Vagina (tissue), 2 donors: ENCODE measurements around the gene SDF2L1. TPM values are rescaled to one million over a fixed set of nuclear protein-coding genes. Genes with fewer than 3 reads are reported as not detected.

Experiments
- DNase-seq, 2 donors: peaks; one replicate each; pipeline ENCODE4 v3.0.0-alpha.2; 2017; ENCODE audit errors: extremely low spot score in 2 of 2
- H3K27ac ChIP-seq: fragments of 200-600 bp; sonication (generic); one replicate; pipeline ENCODE4 v1.5.1; 2019
- H3K27me3 ChIP-seq: fragments of 200-600 bp; sonication (generic); one replicate; pipeline ENCODE4 v1.5.1; 2019
- H3K36me3 ChIP-seq, 2 donors: fragments of 200-600 bp; sonication (generic); one replicate each; pipeline ENCODE4 v1.5.1; 2017 to 2019
- H3K4me1 ChIP-seq: fragments of 200-600 bp; sonication (generic); one replicate; pipeline ENCODE4 v1.5.1; 2019
- H3K4me3 ChIP-seq, 2 donors: fragments of 200-600 bp; sonication (generic); 1 replicate in 1 of 2; 2 replicates in 1 of 2; pipeline ENCODE4 v1.5.1; 2016 to 2019
- H3K9me3 ChIP-seq: fragments of 200-600 bp; sonication (generic); one replicate; pipeline ENCODE4 v1.5.1; 2019
- CTCF ChIP-seq, 3 experiments: fragments of 450-650 bp in 2 of 3; fragments of 200-600 bp in 1 of 3; sonication (generic) in 1 of 3; IDR thresholded peaks; one replicate each; pipeline ENCODE4 v1.5.1; 2017 to 2019; ENCODE audit warnings: antibody characterized with exemption in 3 of 3, mild to moderate bottlenecking in 2 of 3, moderate library complexity in 2 of 3
- POLR2A ChIP-seq, 2 donors: fragments of 450-650 bp; IDR thresholded peaks; one replicate each; pipeline ENCODE4 v1.6.1; 2017; ENCODE audit warnings: antibody characterized with exemption in 2 of 2, mild to moderate bottlenecking in 2 of 2, moderate library complexity in 2 of 2
- POLR2AphosphoS5 ChIP-seq, 2 donors: sonication (generic); formaldehyde crosslinking; IDR thresholded peaks; one replicate each; pipeline ENCODE4 v1.9.0; 2017; ENCODE audit warnings: antibody characterized with exemption in 2 of 2, mild to moderate bottlenecking in 2 of 2, low read depth in 1 of 2; ENCODE audit not compliant: insufficient read depth in 1 of 2
- intact Hi-C: fragments of 100-400 bp; cut with DNase I; formaldehyde crosslinking; loops from one replicate; pipeline ENCODE4 v1.15.1; 2023
- total RNA-seq: library from RNA; depleted of rRNA; stranded (reverse); fragments of >200 nt; gene quantifications from one replicate; pipeline ENCODE4 v1.2.3, GENCODE V29; 2016

Gene SDF2L1
- total RNA-seq, 1 donor from 2014 or later = 33.9 TPM

GRCh38 chr22:21681566-21682370, 39.7 kb downstream of the SDF2L1 start:
- Histone ChIP-seq H3K4me1 (no peaks in the 10 kb centered on the region), H3K36me3 (peaks cover 0 to 54% of the 10 kb centered on the region in 2 donors), H3K9me3 (no peaks in the 10 kb centered on the region), H3K4me3 (no peak overlapping the region), H3K27ac (no peak overlapping the region), H3K27me3 (no peaks in the 10 kb centered on the region)
- intact Hi-C loops = no loop called here
- DNase-seq = no peak
- TF ChIP-seq POLR2AphosphoS5 (IDR thresholded peaks at IDR 0.05; ENCODE audit: insufficient read depth in 1 of 2, low read depth in 1 of 2) (no peak), POLR2A (IDR thresholded peaks at IDR 0.05) (no peak), CTCF (IDR thresholded peaks at IDR 0.05) (no peak)

GRCh38 chr22:21682385-21683175, 40.5 kb downstream of the SDF2L1 start:
- Histone ChIP-seq H3K27ac (no peak overlapping the region), H3K27me3 (no peaks in the 10 kb centered on the region), H3K4me1 (no peaks in the 10 kb centered on the region), H3K36me3 (peaks cover 0 to 59% of the 10 kb centered on the region in 2 donors), H3K9me3 (no peaks in the 10 kb centered on the region), H3K4me3 (no peak overlapping the region)
- intact Hi-C loops = no loop called here
- TF ChIP-seq CTCF (IDR thresholded peaks at IDR 0.05) (no peak), POLR2AphosphoS5 (IDR thresholded peaks at IDR 0.05; ENCODE audit: insufficient read depth in 1 of 2, low read depth in 1 of 2) (no peak), POLR2A (IDR thresholded peaks at IDR 0.05) (no peak)
- no peak for DNase-seq

- TF ChIP-seq POLR2AphosphoS5 (IDR thresholded peaks at IDR 0.05; ENCODE audit: insufficient read depth in 1 of 2, low read depth in 1 of 2) = no peak
- no peak for TF ChIP-seq POLR2A (IDR thresholded peaks at IDR 0.05)
- TF ChIP-seq CTCF (IDR thresholded peaks at IDR 0.05) = no peak
- Histone ChIP-seq H3K4me1 (no peaks in the 10 kb centered on the region), H3K9me3 (no peaks in the 10 kb centered on the region), H3K4me3 (no peak overlapping the region), H3K36me3 (peaks cover 0 to 50% of the 10 kb centered on the region in 2 donors), H3K27ac (no peak overlapping the region), H3K27me3 (no peaks in the 10 kb centered on the region)
- no peak for DNase-seq
- intact Hi-C loops = no loop called here
Observed at GRCh38 chr22:21683401-21683811, 41.3 kb downstream of the SDF2L1 start.

GRCh38 chr22:21684492-21685163, 42.5 kb downstream of the SDF2L1 start:
- Histone ChIP-seq H3K27ac (no peak overlapping the region), H3K27me3 (no peaks in the 10 kb centered on the region), H3K36me3 (peaks cover 0 to 58% of the 10 kb centered on the region in 2 donors), H3K4me1 (no peaks in the 10 kb centered on the region), H3K4me3 (no peak overlapping the region), H3K9me3 (no peaks in the 10 kb centered on the region)
- no peak for DNase-seq
- intact Hi-C loops = no loop called here
- TF ChIP-seq CTCF (IDR thresholded peaks at IDR 0.05) = no peak
- TF ChIP-seq POLR2AphosphoS5 (IDR thresholded peaks at IDR 0.05; ENCODE audit: insufficient read depth in 1 of 2, low read depth in 1 of 2) = no peak
- TF ChIP-seq POLR2A (IDR thresholded peaks at IDR 0.05) = no peak
